HepG2 (cell line): ENCODE measurements around the gene NOSTRIN.

Experiments used
- ATF7 ChIP-seq, 2 experiments: fragments of 450-650 bp in 1 of 2; sonication (generic) in 1 of 2; formaldehyde crosslinking in 1 of 2; IDR thresholded peaks; 2 replicates each; pipeline versions ENCODE4 v1.4.0 to v1.6.1; 2016 to 2020; ENCODE audit warnings: antibody characterized with exemption in 1 of 2, mild to moderate bottlenecking in 1 of 2, missing genetic modification reagents in 1 of 2
- IRF2 ChIP-seq: IDR thresholded peaks from 2 replicates; pipeline ENCODE4 v1.6.1; 2018; ENCODE audit warnings: missing genetic modification reagents, missing compliant biosample characterization
- KLF9 ChIP-seq: IDR thresholded peaks from 2 replicates; pipeline ENCODE4 v1.6.1; 2016; ENCODE audit warnings: low read depth
- MAZ ChIP-seq, 2 experiments: sonication (generic) in 1 of 2; formaldehyde crosslinking in 1 of 2; IDR thresholded peaks; 2 replicates each; pipeline versions ENCODE4 v1.5.0 to v1.6.1; 2012 to 2020; ENCODE audit warnings: low read depth in 2 of 2, mild to moderate bottlenecking in 2 of 2, borderline replicate concordance in 1 of 2, improper control_type of control experiment in 1 of 2, low read length in 1 of 2, missing genetic modification reagents in 1 of 2, moderate library complexity in 1 of 2
- POLR2A ChIP-seq, 2 experiments: IDR thresholded peaks; 2 replicates each; pipeline ENCODE4 v1.6.1; 2011; ENCODE audit warnings: low read depth in 2 of 2, low read length in 2 of 2, mild to moderate bottlenecking in 1 of 2, moderate library complexity in 1 of 2; ENCODE audit not compliant: insufficient read depth in 1 of 2
- RAD51 ChIP-seq: fragments of 450-650 bp; IDR thresholded peaks from 2 replicates; pipeline ENCODE4 v1.6.1; 2016; ENCODE audit warnings: borderline replicate concordance
- SMARCE1 ChIP-seq: fragments of 450-650 bp; IDR thresholded peaks from 2 replicates; pipeline ENCODE4 v1.6.1; 2017; ENCODE audit warnings: borderline replicate concordance
- ZMYM4 ChIP-seq: sonication (generic); formaldehyde crosslinking; IDR thresholded peaks from 2 replicates; pipeline ENCODE4 v1.8.1; 2023; ENCODE audit warnings: mild to moderate bottlenecking, missing genetic modification reagents
- ZNF558 ChIP-seq: sonication (generic); formaldehyde crosslinking; IDR thresholded peaks from 2 replicates; pipeline ENCODE4 v1.9.0; 2022; ENCODE audit warnings: mild to moderate bottlenecking, missing genetic modification reagents, borderline replicate concordance
- TF ChIP-seq, protein P1 (sequence below): sonication (generic); formaldehyde crosslinking; IDR thresholded peaks from 2 replicates; pipeline ENCODE4 v1.5.0; 2020; ENCODE audit warnings: missing genetic modification reagents
- TF ChIP-seq, protein P2 (sequence below): sonication (generic); formaldehyde crosslinking; IDR thresholded peaks from 2 replicates; pipeline ENCODE4 v1.5.0; 2020; ENCODE audit warnings: mild to moderate bottlenecking, missing genetic modification reagents, moderate library complexity
- TF ChIP-seq, protein P3 (sequence below), 2 experiments: sonication (generic) in 1 of 2; formaldehyde crosslinking in 1 of 2; IDR thresholded peaks; 2 replicates each; pipeline versions ENCODE4 v1.4.0 to v1.6.1; 2016 to 2020; ENCODE audit warnings: borderline replicate concordance in 1 of 2, low read depth in 1 of 2, mild to moderate bottlenecking in 1 of 2, missing genetic modification reagents in 1 of 2

DNA sequence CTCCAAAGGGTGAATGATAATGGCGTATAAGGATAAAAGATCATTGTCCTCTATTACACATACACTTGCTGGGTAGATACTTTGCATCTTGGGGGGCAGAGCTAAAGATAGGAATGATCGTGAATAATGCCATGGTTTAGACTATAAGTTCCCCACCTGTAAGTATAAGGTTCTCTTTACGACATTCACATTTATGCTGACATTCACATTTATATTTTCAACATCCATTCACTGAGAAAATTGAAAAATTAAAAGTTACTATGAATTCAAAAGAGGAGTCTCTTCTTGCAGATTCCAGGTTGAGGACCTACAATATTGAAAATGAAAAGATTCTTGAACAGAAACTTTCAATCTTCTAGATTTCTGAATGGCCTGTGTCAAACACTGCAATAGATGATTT, 89.9 kb downstream of the NOSTRIN start:
- no peak for TF ChIP-seq MAZ (IDR thresholded peaks at IDR 0.05; ENCODE audit: borderline replicate concordance, low read depth, low read length)
- no peak for TF ChIP-seq MAZ (CRISPR knock-in tag; IDR thresholded peaks at IDR 0.05; ENCODE audit: low read depth)
- no peak for TF ChIP-seq KLF9 (CRISPR knock-in tag)
- no peak for TF ChIP-seq POLR2A (IDR thresholded peaks at IDR 0.05; ENCODE audit: insufficient read depth in 1 of 2, low read depth in 2 of 2, low read length in 2 of 2)
- TF ChIP-seq, protein P1, sequence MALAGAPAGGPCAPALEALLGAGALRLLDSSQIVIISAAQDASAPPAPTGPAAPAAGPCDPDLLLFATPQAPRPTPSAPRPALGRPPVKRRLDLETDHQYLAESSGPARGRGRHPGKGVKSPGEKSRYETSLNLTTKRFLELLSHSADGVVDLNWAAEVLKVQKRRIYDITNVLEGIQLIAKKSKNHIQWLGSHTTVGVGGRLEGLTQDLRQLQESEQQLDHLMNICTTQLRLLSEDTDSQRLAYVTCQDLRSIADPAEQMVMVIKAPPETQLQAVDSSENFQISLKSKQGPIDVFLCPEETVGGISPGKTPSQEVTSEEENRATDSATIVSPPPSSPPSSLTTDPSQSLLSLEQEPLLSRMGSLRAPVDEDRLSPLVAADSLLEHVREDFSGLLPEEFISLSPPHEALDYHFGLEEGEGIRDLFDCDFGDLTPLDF (CRISPR knock-in tag): no peak
- no peak for TF ChIP-seq ZNF558 (CRISPR knock-in tag)
- no peak for TF ChIP-seq SMARCE1
- TF ChIP-seq, protein P2, sequence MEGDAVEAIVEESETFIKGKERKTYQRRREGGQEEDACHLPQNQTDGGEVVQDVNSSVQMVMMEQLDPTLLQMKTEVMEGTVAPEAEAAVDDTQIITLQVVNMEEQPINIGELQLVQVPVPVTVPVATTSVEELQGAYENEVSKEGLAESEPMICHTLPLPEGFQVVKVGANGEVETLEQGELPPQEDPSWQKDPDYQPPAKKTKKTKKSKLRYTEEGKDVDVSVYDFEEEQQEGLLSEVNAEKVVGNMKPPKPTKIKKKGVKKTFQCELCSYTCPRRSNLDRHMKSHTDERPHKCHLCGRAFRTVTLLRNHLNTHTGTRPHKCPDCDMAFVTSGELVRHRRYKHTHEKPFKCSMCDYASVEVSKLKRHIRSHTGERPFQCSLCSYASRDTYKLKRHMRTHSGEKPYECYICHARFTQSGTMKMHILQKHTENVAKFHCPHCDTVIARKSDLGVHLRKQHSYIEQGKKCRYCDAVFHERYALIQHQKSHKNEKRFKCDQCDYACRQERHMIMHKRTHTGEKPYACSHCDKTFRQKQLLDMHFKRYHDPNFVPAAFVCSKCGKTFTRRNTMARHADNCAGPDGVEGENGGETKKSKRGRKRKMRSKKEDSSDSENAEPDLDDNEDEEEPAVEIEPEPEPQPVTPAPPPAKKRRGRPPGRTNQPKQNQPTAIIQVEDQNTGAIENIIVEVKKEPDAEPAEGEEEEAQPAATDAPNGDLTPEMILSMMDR (CRISPR knock-in tag): no peak
- TF ChIP-seq, protein P3, sequence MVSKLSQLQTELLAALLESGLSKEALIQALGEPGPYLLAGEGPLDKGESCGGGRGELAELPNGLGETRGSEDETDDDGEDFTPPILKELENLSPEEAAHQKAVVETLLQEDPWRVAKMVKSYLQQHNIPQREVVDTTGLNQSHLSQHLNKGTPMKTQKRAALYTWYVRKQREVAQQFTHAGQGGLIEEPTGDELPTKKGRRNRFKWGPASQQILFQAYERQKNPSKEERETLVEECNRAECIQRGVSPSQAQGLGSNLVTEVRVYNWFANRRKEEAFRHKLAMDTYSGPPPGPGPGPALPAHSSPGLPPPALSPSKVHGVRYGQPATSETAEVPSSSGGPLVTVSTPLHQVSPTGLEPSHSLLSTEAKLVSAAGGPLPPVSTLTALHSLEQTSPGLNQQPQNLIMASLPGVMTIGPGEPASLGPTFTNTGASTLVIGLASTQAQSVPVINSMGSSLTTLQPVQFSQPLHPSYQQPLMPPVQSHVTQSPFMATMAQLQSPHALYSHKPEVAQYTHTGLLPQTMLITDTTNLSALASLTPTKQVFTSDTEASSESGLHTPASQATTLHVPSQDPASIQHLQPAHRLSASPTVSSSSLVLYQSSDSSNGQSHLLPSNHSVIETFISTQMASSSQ (IDR thresholded peaks at IDR 0.05; ENCODE audit: low read depth): no peak
- TF ChIP-seq, protein P3 (CRISPR knock-in tag; IDR thresholded peaks at IDR 0.05; ENCODE audit: borderline replicate concordance): no peak
- no peak for TF ChIP-seq IRF2
- TF ChIP-seq ZMYM4: no peak
- TF ChIP-seq RAD51: no peak
- TF ChIP-seq ATF7 (IDR thresholded peaks at IDR 0.05): no peak
- no peak for TF ChIP-seq ATF7 (CRISPR knock-in tag; IDR thresholded peaks at IDR 0.05)
